Measurements from ENCODE around the gene TMEM171. TPM values are rescaled to one million over a fixed set of nuclear protein-coding genes. Genes with fewer than 3 reads are reported as not detected.

The TMEM171 gene
- total and polyA plus RNA-seq, 9 of the 15 experiments (the other 6 are each of a cell fraction or from before 2014, with no cell fraction given) = 0.08 TPM; not detected in 8

GRCh38 chr5:73088026-73088425 lies 32.3 kb upstream of the TMEM171 start (continued):
- TF ChIP-seq PRDM10 (IDR thresholded peaks at IDR 0.05; ENCODE audit: partially characterized antibody) (no peak), ZNF197 (CRISPR knock-in tag; IDR thresholded peaks at IDR 0.05; ENCODE audit: low read depth) (no peak)

- DNase-seq (ENCODE audit: extremely low read depth in 1 of 4, low spot score in 3 of 4) = peak in 1 of 4 experiments; percentile 27
- ChIA-PET POLR2A (interaction anchor here (0.6 to 1.6 kb wide), 4 partner anchors 9 to 61 kb away, joined by 3 read pairs; no protein-coding TSS in a partner anchor), CTCF (ENCODE audit: low intra/inter-chr PET ratio) (no interaction called here)
- Histone ChIP-seq H2AFZ (ENCODE audit: low read depth, low read length) (no peak overlapping the region), H3K9me3 (replicated peaks; ENCODE audit: control insufficient read depth, insufficient read depth, low read depth, low read length) (no peaks in the 10 kb centered on the region), H3K79me2 (ENCODE audit: control insufficient read depth, insufficient read depth, low read length) (no peaks in the 10 kb centered on the region), H3K27ac (ENCODE audit: extremely low read depth, low read depth, low read length) (no peak overlapping the region), H3K4me1 (replicated peaks in 1 of 2; ENCODE audit: control insufficient read depth in 2 of 2, insufficient read depth in 2 of 2, low read length in 2 of 2) (peaks cover 0 to 4% of the 10 kb centered on the region in 2 experiments; a peak in 2 of 5 replicates), H3K27me3 (ENCODE audit: control insufficient read depth in 2 of 2, insufficient read depth in 2 of 2, low read length in 2 of 2) (no peaks in the 10 kb centered on the region), H3K9ac (ENCODE audit: insufficient read depth in 1 of 2, low read depth in 2 of 2, low read length in 2 of 2) (no peak overlapping the region), H3K36me3 (ENCODE audit: control insufficient read depth, insufficient read depth, low read length) (no peaks in the 10 kb centered on the region), H3K4me3 (no peak overlapping the region), H4K20me1 (replicated peaks; ENCODE audit: control insufficient read depth, insufficient read depth, low read length) (no peaks in the 10 kb centered on the region), H3K9me1 (ENCODE audit: control insufficient read depth, insufficient read depth, low read length) (no peaks in the 10 kb centered on the region), H3K4me2 (ENCODE audit: insufficient read depth, low read length) (no peak overlapping the region)
- FAIRE-seq = no peak
- 73% methylated on average over 7 of the region's 7 CpGs for WGBS (ENCODE audit: insufficient coverage, low coverage, missing lambda C conversion rate)
- in situ Hi-C loops (cut with MboI) (no loop called here), intact Hi-C loops (cut with micrococcal nuclease) (no loop called here)
- ATAC-seq = peak; percentile 62
- BruUV-seq (replicated peaks) = no TSS peak
- TF ChIP-seq HLTF (IDR thresholded peaks at IDR 0.05) = no peak
- peak; percentile 59 for TF ChIP-seq ATF3 (IDR thresholded peaks at IDR 0.05)
- no peak for TF ChIP-seq ATF3 (CRISPR knock-in tag; conservative IDR thresholded peaks at IDR 0.05)
- no peak for TF ChIP-seq AFF4 (CRISPR knock-in tag; IDR thresholded peaks at IDR 0.05)
- TF ChIP-seq ZNF282 (CRISPR knock-in tag; IDR thresholded peaks at IDR 0.05) = no peak
- no peak for TF ChIP-seq FOXP1 (CRISPR knock-in tag; IDR thresholded peaks at IDR 0.05)
- no peak for TF ChIP-seq MNT (conservative IDR thresholded peaks at IDR 0.05)
- no peak for TF ChIP-seq SAFB (IDR thresholded peaks at IDR 0.05; ENCODE audit: borderline replicate concordance, low read depth, low read length)
- no peak for TF ChIP-seq KDM2B (CRISPR knock-in tag; IDR thresholded peaks at IDR 0.05)
- TF ChIP-seq ZNF354B (CRISPR knock-in tag; IDR thresholded peaks at IDR 0.05) = no peak
These were observed 26.4 kb upstream of the TMEM171 start for GRCh38 chr5:73093943-73094342.
